OCI-LY1 (cell line): ENCODE data around the gene BRS3.

Experiments
- H2AFZ ChIP-seq: fragments of 200-600 bp; sonication (generic), shearing (Covaris generic); 2 replicates; pipeline ENCODE4 v1.6.0; 2014; ENCODE audit warnings: antibody characterized with exemption, mild to moderate bottlenecking, low read length
- H3F3A ChIP-seq: fragments of 200-600 bp; sonication (generic), shearing (Covaris generic); 2 replicates; pipeline ENCODE4 v1.6.0; 2014; ENCODE audit warnings: mild to moderate bottlenecking, antibody characterized with exemption, low read length, moderate library complexity; ENCODE audit not compliant: insufficient read depth
- H3K27ac ChIP-seq: fragments of 200-600 bp; sonication (generic); 2 replicates; pipeline ENCODE4 v1.5.1; 2014; ENCODE audit warnings: low read length, mixed run types, mild to moderate bottlenecking, low read depth; ENCODE audit not compliant: poor library complexity, severe bottlenecking
- H3K27me3 ChIP-seq: fragments of 200-600 bp; sonication (generic); 2 replicates; pipeline ENCODE4 v1.6.0; 2014; ENCODE audit warnings: antibody characterized with exemption, mild to moderate bottlenecking, low read length, moderate library complexity; ENCODE audit not compliant: insufficient read depth
- H3K36me3 ChIP-seq: fragments of 200-600 bp; sonication (generic); 2 replicates; pipeline ENCODE4 v1.6.1; 2014; ENCODE audit warnings: mild to moderate bottlenecking, antibody characterized with exemption, low read length, moderate library complexity, mixed read lengths; ENCODE audit not compliant: insufficient read depth
- H3K4me1 ChIP-seq: fragments of 200-600 bp; sonication (generic); 2 replicates; pipeline ENCODE4 v1.5.1; 2014; ENCODE audit warnings: mild to moderate bottlenecking, low read length, moderate library complexity; ENCODE audit not compliant: insufficient read depth, severe bottlenecking
- H3K4me2 ChIP-seq: fragments of 200-600 bp; sonication (generic), shearing (Covaris generic); 2 replicates; pipeline ENCODE4 v1.6.1; 2014; ENCODE audit warnings: low read length
- H3K4me3 ChIP-seq: fragments of 200-600 bp; sonication (generic); 2 replicates; pipeline ENCODE4 v1.5.1; 2014; ENCODE audit warnings: low read length, low read depth, mild to moderate bottlenecking, mixed read lengths; ENCODE audit not compliant: poor library complexity, severe bottlenecking
- H3K79me2 ChIP-seq: fragments of 200-600 bp; shearing (Covaris generic); 2 replicates; pipeline ENCODE4 v1.6.1; 2016; ENCODE audit warnings: mixed run types, low read length, mixed read lengths; ENCODE audit not compliant: insufficient read depth
- H3K9ac ChIP-seq: fragments of 200-600 bp; sonication (generic), shearing (Covaris generic); 2 replicates; pipeline ENCODE4 v1.6.1; 2014; ENCODE audit warnings: mild to moderate bottlenecking, low read length, mixed read lengths
- H3K9me2 ChIP-seq: fragments of 200-600 bp; sonication (generic), shearing (Covaris generic); 2 replicates; pipeline ENCODE4 v1.6.1; 2014; ENCODE audit warnings: low read depth, mild to moderate bottlenecking, low read length, mixed read lengths
- H3K9me3 ChIP-seq: fragments of 200-600 bp; shearing (Covaris generic); 2 replicates; pipeline ENCODE4 v1.6.1; 2014; ENCODE audit warnings: low read length, mixed read lengths
- H4K20me1 ChIP-seq: fragments of 200-600 bp; sonication (generic), shearing (Covaris generic); 2 replicates; pipeline ENCODE4 v1.6.0; 2016; ENCODE audit warnings: mild to moderate bottlenecking, low read length; ENCODE audit not compliant: insufficient read depth
- EZH2 ChIP-seq: fragments of 200-600 bp; sonication (generic), shearing (Covaris generic); IDR thresholded peaks from 2 replicates; pipeline ENCODE4 v1.8.0; 2017; ENCODE audit warnings: borderline replicate concordance, mixed run types, mild to moderate bottlenecking, antibody characterized with exemption, low read length, moderate library complexity, mixed read lengths
- TF ChIP-seq, protein P1 (sequence below): fragments of 200-600 bp; sonication (generic), shearing (Covaris generic); IDR thresholded peaks from 2 replicates; pipeline ENCODE4 v1.5.1; 2017; ENCODE audit warnings: mild to moderate bottlenecking, antibody characterized with exemption, low read length, moderate library complexity, mixed read lengths

Gene BRS3

DNA sequence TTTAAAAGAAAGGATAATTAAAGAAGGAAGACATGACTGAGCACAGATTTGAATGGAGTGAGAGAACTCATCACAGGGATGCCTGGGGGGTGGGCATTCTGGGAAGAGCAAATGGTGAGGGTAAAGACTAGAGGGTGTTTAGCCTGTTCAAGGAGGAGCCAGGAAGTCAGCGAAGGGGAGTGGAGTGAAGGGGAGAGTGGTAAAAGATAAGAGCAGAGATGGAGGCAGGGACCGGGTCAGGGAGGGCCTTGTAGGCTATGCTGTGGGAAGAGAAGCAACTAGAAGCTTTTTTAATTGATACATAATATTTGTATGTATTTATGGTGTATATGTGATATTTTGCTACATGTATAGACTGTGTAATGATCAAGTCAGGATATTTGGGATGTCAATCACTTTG, 42.0 kb downstream of the BRS3 start:
- H3K4me1 ChIP-seq, result no peaks in the 10 kb centered on the region
- H3K9ac ChIP-seq, result no peak overlapping the region
- TF ChIP-seq, protein P1, sequence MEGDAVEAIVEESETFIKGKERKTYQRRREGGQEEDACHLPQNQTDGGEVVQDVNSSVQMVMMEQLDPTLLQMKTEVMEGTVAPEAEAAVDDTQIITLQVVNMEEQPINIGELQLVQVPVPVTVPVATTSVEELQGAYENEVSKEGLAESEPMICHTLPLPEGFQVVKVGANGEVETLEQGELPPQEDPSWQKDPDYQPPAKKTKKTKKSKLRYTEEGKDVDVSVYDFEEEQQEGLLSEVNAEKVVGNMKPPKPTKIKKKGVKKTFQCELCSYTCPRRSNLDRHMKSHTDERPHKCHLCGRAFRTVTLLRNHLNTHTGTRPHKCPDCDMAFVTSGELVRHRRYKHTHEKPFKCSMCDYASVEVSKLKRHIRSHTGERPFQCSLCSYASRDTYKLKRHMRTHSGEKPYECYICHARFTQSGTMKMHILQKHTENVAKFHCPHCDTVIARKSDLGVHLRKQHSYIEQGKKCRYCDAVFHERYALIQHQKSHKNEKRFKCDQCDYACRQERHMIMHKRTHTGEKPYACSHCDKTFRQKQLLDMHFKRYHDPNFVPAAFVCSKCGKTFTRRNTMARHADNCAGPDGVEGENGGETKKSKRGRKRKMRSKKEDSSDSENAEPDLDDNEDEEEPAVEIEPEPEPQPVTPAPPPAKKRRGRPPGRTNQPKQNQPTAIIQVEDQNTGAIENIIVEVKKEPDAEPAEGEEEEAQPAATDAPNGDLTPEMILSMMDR, result no peak
- TF ChIP-seq EZH2, result no peak
- no peaks in the 10 kb centered on the region for H3K9me2 ChIP-seq
- H3K27ac ChIP-seq, result no peak overlapping the region
- H3K79me2 ChIP-seq, result no peaks in the 10 kb centered on the region
- H2AFZ ChIP-seq, result no peak overlapping the region
- no peak overlapping the region for H3K4me3 ChIP-seq
- H3K9me3 ChIP-seq, result no peaks in the 10 kb centered on the region
- H3F3A ChIP-seq, result no peaks in the 10 kb centered on the region
- H4K20me1 ChIP-seq, result no peaks in the 10 kb centered on the region
- no peak overlapping the region for H3K4me2 ChIP-seq
- no peaks in the 10 kb centered on the region for H3K36me3 ChIP-seq
- H3K27me3 ChIP-seq, result no peaks in the 10 kb centered on the region

DNA sequence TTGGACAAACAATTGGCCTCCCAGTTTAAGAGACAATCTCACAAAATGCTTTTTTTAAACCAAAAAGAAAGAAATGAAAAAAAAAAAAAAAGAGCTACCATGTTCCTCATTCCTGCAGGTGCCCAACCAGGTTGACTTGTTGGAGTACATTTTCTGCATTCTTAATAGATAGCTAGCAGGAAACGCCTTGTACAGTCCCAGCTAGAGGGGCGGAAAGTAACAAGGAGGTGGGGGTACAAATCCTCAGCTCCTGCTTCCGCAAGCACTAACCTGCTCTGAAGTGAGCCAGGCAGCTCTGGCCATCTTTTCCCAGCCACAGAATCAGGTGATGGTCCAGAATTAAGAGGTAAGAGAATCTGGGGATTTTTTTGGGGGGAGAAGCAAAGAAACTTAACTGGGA, 44.2 kb downstream of the BRS3 start, which contains the start of gene VGLL1:
TSS of gene VGLL1 (plus strand) at position 265 of the 400 bp plus-strand sequence. CDS start 3,806 bp downstream, outside the sequence.
- no peak within 1 kb of the TSS for H3K27ac ChIP-seq
- no peak within 1 kb of the TSS for H2AFZ ChIP-seq
- no peak within 1 kb of the TSS for H3K4me3 ChIP-seq
- no peaks in the 10 kb centered on the region for H3K27me3 ChIP-seq
- H3K9me2 ChIP-seq, result no peaks in the 10 kb centered on the region
- H3F3A ChIP-seq, result no peaks in the 10 kb centered on the region
- no peak within 1 kb of the TSS for H3K9ac ChIP-seq
- H3K9me3 ChIP-seq, result no peaks in the 10 kb centered on the region
- H3K4me1 ChIP-seq, result no peaks in the 10 kb centered on the region
- TF ChIP-seq, protein P1, result no peak
- TF ChIP-seq EZH2, result no peak
- no peaks in the 10 kb centered on the region for H3K79me2 ChIP-seq
- H3K36me3 ChIP-seq, result no peaks in the 10 kb centered on the region
- H4K20me1 ChIP-seq, result no peaks in the 10 kb centered on the region
- no peak within 1 kb of the TSS for H3K4me2 ChIP-seq

DNA sequence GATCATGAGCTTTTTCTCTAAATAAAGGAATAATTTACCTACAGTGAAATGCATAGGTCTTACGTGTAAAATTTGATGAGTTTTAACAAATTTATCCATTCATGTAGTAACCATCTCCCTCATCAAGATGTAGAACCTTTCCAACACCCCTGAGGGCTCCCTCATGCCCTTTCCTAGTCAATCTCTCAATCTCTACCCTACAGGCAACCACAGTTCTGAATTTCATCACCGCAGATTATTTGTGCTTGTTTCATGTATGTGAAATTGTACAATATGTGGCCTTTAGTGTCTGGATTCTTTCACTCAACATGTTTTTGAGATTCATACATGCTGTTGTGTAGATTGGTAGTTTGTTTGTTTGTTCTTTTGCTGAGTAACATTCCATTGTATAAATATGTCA, 46.4 kb downstream of the BRS3 start:
- H3K27me3 ChIP-seq, result no peaks in the 10 kb centered on the region
- H3K9ac ChIP-seq, result no peak overlapping the region
- no peaks in the 10 kb centered on the region for H3K79me2 ChIP-seq
- no peaks in the 10 kb centered on the region for H3K9me2 ChIP-seq
- no peak overlapping the region for H3K27ac ChIP-seq
- H2AFZ ChIP-seq, result no peak overlapping the region
- no peaks in the 10 kb centered on the region for H3K36me3 ChIP-seq
- no peaks in the 10 kb centered on the region for H3K4me1 ChIP-seq
- H3K9me3 ChIP-seq, result no peaks in the 10 kb centered on the region
- TF ChIP-seq EZH2, result no peak
- TF ChIP-seq, protein P1, result no peak
- H3F3A ChIP-seq, result no peaks in the 10 kb centered on the region
- no peak overlapping the region for H3K4me2 ChIP-seq
- H4K20me1 ChIP-seq, result no peaks in the 10 kb centered on the region
- H3K4me3 ChIP-seq, result no peak overlapping the region
